ENCODE data around the gene XIAP.

Gene XIAP

DNA sequence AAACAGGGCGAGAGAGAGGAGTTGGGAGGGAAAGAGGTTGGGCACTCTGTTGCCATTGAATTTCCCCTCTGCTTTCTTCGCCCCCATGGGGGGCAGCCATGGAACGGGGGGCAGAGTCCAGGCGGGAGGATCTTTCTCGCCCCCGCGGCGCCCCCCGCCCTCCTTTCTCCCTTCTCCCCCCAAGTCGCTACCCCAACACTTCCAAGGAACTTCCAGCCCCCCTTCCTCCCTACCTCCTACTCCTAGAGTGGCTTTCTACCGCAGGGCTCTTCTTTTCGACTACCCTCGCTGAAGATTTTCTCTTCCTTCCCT is 101.1 kb downstream of the XIAP start:
- DNase-seq (ENCODE audit: low spot score) = peak; percentile 19

DNA sequence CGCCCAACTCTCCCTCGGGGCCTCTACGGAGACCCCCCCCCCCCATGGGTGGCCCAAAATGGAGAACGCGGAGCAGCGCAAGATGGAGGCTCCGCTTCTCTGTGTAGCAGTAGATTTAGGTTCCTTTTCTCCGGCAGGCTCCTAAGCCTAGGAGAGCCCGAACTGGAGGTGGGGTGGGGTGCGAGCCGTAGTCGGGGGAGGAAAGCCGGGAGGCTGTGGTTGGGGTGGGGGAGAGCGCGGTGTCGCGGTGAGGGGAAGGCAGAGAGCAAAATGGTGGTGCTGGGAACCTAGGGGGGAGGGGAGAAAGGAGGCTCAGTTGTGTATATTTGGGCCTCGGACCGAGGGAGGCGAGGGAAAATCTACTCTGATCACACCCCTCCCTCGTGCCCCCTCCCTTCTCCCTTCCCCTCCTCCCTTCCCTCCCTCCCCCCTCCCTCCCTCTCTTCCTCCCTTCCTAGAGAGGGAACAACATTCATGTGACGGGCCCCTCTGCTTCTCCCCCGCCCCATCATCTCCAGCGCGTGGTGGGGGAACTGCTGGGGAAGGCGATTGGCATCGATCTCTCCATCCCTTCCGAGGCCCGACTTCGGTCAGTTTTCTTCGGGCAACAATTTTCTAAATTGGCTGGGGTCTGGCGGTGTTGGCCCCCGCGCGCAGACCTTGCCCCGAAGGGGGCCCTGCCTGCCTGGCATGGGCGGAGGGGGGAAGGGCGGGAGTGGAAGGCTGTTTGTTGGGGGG is 101.6 kb downstream of the XIAP start, which contains the start of gene STAG2:
Gene STAG2, plus strand, starts transcription at position 439 of the 738 bp plus-strand sequence. CDS start 60,922 bp downstream, outside the sequence.
- peak; percentile 66 for DNase-seq (ENCODE audit: low spot score)

DNA sequence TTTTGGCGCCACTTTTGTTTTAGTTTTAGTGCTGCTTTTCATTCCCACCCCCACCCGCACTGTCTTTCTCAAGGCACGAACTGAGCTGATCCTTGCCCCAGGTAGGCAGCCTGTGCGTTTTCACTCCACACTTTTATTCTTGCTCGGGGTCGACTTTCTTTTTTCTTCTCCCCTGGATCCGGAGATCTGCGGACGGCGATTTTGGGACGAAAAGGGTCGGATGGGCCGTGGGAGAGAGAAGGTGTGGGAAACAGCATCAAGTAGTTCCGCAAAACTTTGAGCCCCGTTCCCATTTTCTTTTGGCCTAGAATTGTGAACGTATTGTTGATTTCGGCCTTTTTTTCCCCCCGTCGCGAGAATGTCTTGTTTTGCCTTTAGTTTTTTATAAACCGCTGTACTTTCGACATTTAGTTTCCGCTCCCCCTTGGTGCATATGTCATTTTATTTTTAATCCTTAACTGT is 102.2 kb downstream of the XIAP start:
- DNase-seq (ENCODE audit: low spot score) = no peak

DNA sequence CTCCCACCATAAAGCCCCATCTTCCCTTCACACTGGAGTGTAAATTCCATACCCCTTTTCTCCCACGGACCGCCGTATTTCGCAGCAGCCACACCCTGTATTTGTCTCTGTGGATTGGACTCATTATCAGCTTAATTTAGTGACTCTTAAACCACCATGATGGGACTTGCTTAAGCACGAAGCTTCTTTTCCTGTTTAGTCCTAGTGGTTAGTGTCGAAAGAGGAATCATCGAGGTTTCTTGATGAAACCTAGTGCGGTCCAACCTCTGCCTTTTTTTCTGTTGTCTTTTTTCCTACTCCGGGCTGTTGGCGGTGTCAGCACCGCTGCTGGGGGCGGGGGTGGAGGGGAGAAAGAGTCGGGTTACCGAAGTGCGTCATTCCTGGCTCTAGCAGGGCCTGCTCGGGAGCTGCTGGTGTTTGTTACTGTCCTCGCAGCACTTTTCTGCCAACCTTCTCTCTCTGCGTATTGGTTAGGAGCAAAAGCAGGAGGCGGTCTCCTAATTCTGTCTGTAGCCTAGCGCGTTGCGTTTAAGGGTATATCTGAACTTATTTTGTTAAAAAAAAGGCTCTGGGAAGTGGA is 103.0 kb downstream of the XIAP start:
- DNase-seq (ENCODE audit: low spot score) = peak; percentile 73

All from D341Med (cell line).